NB4 (cell line): ENCODE measurements around the gene RNPEP.

Experiments used
- DNase-seq: peaks from one replicate; pipeline ENCODE4 v3.0.0; 2010; ENCODE audit warnings: low read depth
- H3K4me3 ChIP-seq: one replicate; pipeline ENCODE4 v1.5.1; 2011; ENCODE audit warnings: mild to moderate bottlenecking, low read depth, low read length, moderate library complexity
- CTCF ChIP-seq: IDR thresholded peaks from one replicate; pipeline ENCODE4 v1.5.1; 2012; ENCODE audit warnings: low read depth, low read length
- MAX ChIP-seq: IDR thresholded peaks from 2 replicates; pipeline ENCODE4 v1.6.1; 2011; ENCODE audit warnings: low read depth, low read length
- MYC ChIP-seq: IDR thresholded peaks from 2 replicates; pipeline ENCODE4 v1.6.1; 2011; ENCODE audit warnings: low read depth, low read length
- POLR2A ChIP-seq: IDR thresholded peaks from 2 replicates; pipeline ENCODE4 v1.6.1; 2011; ENCODE audit warnings: mild to moderate bottlenecking; ENCODE audit not compliant: insufficient read length; ENCODE audit errors: extremely low read depth

The RNPEP gene

GRCh38 chr1:202014915-202015661 lies 32.6 kb downstream of the RNPEP start:
- no peak overlapping the region for H3K4me3 ChIP-seq
- DNase-seq, result no peak
- TF ChIP-seq CTCF (no peak), MYC (no peak), MAX (no peak), POLR2A (no peak)

- DNase-seq, result no peak
- TF ChIP-seq CTCF (no peak), POLR2A (no peak)
- no peak overlapping the region for H3K4me3 ChIP-seq
Measured at GRCh38 chr1:202015662-202015937, 33.2 kb downstream of the RNPEP start.

GRCh38 chr1:202016022-202016810 lies 33.8 kb downstream of the RNPEP start:
- DNase-seq, result no peak
- H3K4me3 ChIP-seq, result no peak overlapping the region
- no peak for TF ChIP-seq MAX

GRCh38 chr1:202016811-202017748 lies 34.6 kb downstream of the RNPEP start:
- H3K4me3 ChIP-seq, result no peak overlapping the region
- TF ChIP-seq POLR2A (no peak), MAX (no peak), MYC (no peak), CTCF (no peak)
- no peak for DNase-seq

- no peak for DNase-seq
- no peak for TF ChIP-seq MAX
- no peak for TF ChIP-seq POLR2A
- no peak for TF ChIP-seq CTCF
- TF ChIP-seq MYC, result no peak
- no peak overlapping the region for H3K4me3 ChIP-seq
Measured at GRCh38 chr1:202017749-202018467, 35.5 kb downstream of the RNPEP start.
